ENCODE measurements around the gene SLAMF1. TPM values are rescaled to one million over a fixed set of nuclear protein-coding genes. Genes with fewer than 3 reads are reported as not detected.

Gene SLAMF1
- total and polyA plus RNA-seq, 9 of the 15 experiments (the other 6 are each of a cell fraction or from before 2014, with no cell fraction given) = 0.04 to 0.17 (median 0.11) TPM; not detected in 4

DNA sequence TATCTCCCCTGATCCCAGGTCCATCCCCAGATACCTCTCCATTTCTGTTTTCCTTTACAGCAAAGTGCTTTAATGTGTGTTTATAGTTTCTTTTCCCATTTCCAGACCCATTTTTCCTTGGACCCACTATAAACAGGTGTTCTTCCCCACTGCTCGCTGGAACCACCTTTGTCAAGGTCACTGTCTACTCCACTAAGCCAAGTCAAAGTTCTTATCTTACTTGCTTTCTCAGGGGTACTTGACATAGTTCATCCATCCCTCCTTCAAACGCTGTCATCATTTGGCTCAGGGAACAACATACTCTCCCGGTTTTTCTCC is 8.3 kb downstream of the SLAMF1 start:
- no peak for ATAC-seq
- Histone ChIP-seq H3K9ac (ENCODE audit: insufficient read depth in 1 of 2, low read depth in 2 of 2, low read length in 2 of 2) (no peak overlapping the region), H3K36me3 (ENCODE audit: control insufficient read depth, insufficient read depth, low read length) (no peaks in the 10 kb centered on the region), H3K9me3 (replicated peaks; ENCODE audit: control insufficient read depth, insufficient read depth, low read depth, low read length) (no peaks in the 10 kb centered on the region), H3K79me2 (ENCODE audit: control insufficient read depth, insufficient read depth, low read length) (no peaks in the 10 kb centered on the region), H3K27me3 (ENCODE audit: control insufficient read depth in 2 of 2, insufficient read depth in 2 of 2, low read length in 2 of 2) (no peaks in the 10 kb centered on the region), H3K4me3 (no peak overlapping the region), H3K27ac (ENCODE audit: extremely low read depth, low read depth, low read length) (no peak overlapping the region), H3K4me1 (replicated peaks in 1 of 2; ENCODE audit: control insufficient read depth in 2 of 2, insufficient read depth in 2 of 2, low read length in 2 of 2) (peaks cover 0 to 3% of the 10 kb centered on the region in 2 experiments; a peak in 2 of 5 replicates), H2AFZ (ENCODE audit: low read depth, low read length) (no peak overlapping the region), H4K20me1 (replicated peaks; ENCODE audit: control insufficient read depth, insufficient read depth, low read length) (no peaks in the 10 kb centered on the region), H3K9me1 (ENCODE audit: control insufficient read depth, insufficient read depth, low read length) (no peaks in the 10 kb centered on the region), H3K4me2 (ENCODE audit: insufficient read depth, low read length) (no peak overlapping the region)
- no peak for TF ChIP-seq CCAR2 (IDR thresholded peaks at IDR 0.05; ENCODE audit: low read depth, low read length)
- no peak for TF ChIP-seq XRCC3 (IDR thresholded peaks at IDR 0.05)
- TF ChIP-seq SRSF7 (optimal IDR thresholded peaks at IDR 0.05; ENCODE audit: low read depth, low read length) = no peak
- TF ChIP-seq MAFK (IDR thresholded peaks at IDR 0.05; ENCODE audit: low read length) = no peak
- no peak for TF ChIP-seq DMBX1 (CRISPR knock-in tag; IDR thresholded peaks at IDR 0.05; ENCODE audit: borderline replicate concordance)
- no peak for TF ChIP-seq ZNF696 (CRISPR knock-in tag; conservative IDR thresholded peaks at IDR 0.05)
- TF ChIP-seq PCBP2 (IDR thresholded peaks at IDR 0.05; ENCODE audit: low read depth, low read length, poor library complexity, severe bottlenecking) = no peak
- POLR2A ChIA-PET = no interaction called here
- no peak for DNase-seq (ENCODE audit: extremely low read depth in 1 of 4, low spot score in 3 of 4)
- WGBS (ENCODE audit: insufficient coverage, low coverage, missing lambda C conversion rate) = 11% methylated on average over 3 of the region's 3 CpGs
- BruUV-seq (replicated peaks) = no TSS peak
- no peak for FAIRE-seq
- CTCF ChIA-PET (ENCODE audit: low intra/inter-chr PET ratio) = no interaction called here
- intact Hi-C loops (cut with micrococcal nuclease) = no loop called here
- in situ Hi-C loops (cut with MboI) = no loop called here
